ENCODE results near the gene VKORC1L1. TPM values are rescaled to one million over a fixed set of nuclear protein-coding genes. Genes with fewer than 3 reads are reported as not detected.

Gene VKORC1L1
- polyA plus RNA-seq, 1 donor from 2014 or later, result 18.2 TPM

GRCh38 chr7:65926588-65926987 lies 53.7 kb downstream of the VKORC1L1 start:
- H3K4me3 ChIP-seq (ENCODE audit: low read length), result no peak overlapping the region

More at GRCh38 chr7:65926588-65926987, 53.7 kb downstream of the VKORC1L1 start:
- Histone ChIP-seq H3K27ac (ENCODE audit: low read length) (no peak overlapping the region), H3K4me2 (ENCODE audit: low read length) (no peak overlapping the region), H3K79me2 (replicated peaks; ENCODE audit: insufficient read depth, low read length) (no peaks in the 10 kb centered on the region), H3K36me3 (ENCODE audit: insufficient read depth, low read length) (no peaks in the 10 kb centered on the region), H3K9ac (ENCODE audit: low read length) (no peak overlapping the region), H3F3A (ENCODE audit: insufficient read depth, low read length, poor library complexity, severe bottlenecking) (no peaks in the 10 kb centered on the region), H2AFZ (ENCODE audit: low read depth, low read length) (no peak overlapping the region), H3K9me2 (ENCODE audit: insufficient read depth, low read length) (no peaks in the 10 kb centered on the region), H3K27me3 (ENCODE audit: insufficient read depth, low read depth, low read length) (no peaks in the 10 kb centered on the region), H3K9me3 (ENCODE audit: low read length) (no peaks in the 10 kb centered on the region), H4K20me1 (ENCODE audit: insufficient read depth) (no peaks in the 10 kb centered on the region)
- TF ChIP-seq EP300 (conservative IDR thresholded peaks at IDR 0.05; ENCODE audit: poor library complexity, severe bottlenecking) (no peak), EZH2 (IDR thresholded peaks at IDR 0.05; ENCODE audit: borderline replicate concordance, insufficient read depth, low read length, poor library complexity, severe bottlenecking) (no peak), TAF1 (IDR thresholded peaks at IDR 0.05; ENCODE audit: low read depth) (no peak), SMC3 (conservative IDR thresholded peaks at IDR 0.05; ENCODE audit: poor library complexity) (no peak), CTCF (IDR thresholded peaks at IDR 0.05; ENCODE audit: poor library complexity, severe bottlenecking) (no peak), POLR2AphosphoS5 (IDR thresholded peaks at IDR 0.05) (no peak), RAD21 (conservative IDR thresholded peaks at IDR 0.05) (no peak), REST (IDR thresholded peaks at IDR 0.05; ENCODE audit: borderline replicate concordance) (no peak), MXI1 (conservative IDR thresholded peaks at IDR 0.05; ENCODE audit: poor library complexity, severe bottlenecking) (no peak)

All from neural cell (in vitro differentiated cells).